ENCODE measurements around the gene FAM184B. TPM values are rescaled to one million over a fixed set of nuclear protein-coding genes. Genes with fewer than 3 reads are reported as not detected.

Gene FAM184B
- total RNA-seq, 2 donors from 2014 or later: 0.07 TPM; not detected in 1

DNA sequence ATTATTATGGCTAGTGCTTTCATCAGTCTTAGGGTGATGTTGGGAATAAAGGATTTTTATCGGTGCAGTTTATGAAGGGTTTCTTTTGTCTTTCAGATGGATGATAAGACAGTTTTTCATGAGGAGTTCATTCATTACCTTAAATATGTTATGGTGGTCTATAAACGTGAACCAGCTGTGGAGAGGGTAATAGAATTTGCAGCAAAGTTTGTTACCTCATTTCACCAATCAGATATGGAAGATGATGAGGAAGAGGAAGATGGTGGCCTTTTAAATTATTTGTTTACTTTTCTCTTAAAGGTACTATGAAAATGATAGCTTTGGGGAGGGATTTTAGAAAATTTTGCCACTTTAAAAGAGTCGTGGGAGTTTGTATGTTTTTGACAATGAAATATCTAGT, 30.7 kb upstream of the FAM184B start:
- no peaks in the 10 kb centered on the region for H3K9me3 Mint-ChIP-seq
- no peak overlapping the region for H3K27ac ChIP-seq (ENCODE audit: low read depth, low read length)
- TF ChIP-seq, protein P1, sequence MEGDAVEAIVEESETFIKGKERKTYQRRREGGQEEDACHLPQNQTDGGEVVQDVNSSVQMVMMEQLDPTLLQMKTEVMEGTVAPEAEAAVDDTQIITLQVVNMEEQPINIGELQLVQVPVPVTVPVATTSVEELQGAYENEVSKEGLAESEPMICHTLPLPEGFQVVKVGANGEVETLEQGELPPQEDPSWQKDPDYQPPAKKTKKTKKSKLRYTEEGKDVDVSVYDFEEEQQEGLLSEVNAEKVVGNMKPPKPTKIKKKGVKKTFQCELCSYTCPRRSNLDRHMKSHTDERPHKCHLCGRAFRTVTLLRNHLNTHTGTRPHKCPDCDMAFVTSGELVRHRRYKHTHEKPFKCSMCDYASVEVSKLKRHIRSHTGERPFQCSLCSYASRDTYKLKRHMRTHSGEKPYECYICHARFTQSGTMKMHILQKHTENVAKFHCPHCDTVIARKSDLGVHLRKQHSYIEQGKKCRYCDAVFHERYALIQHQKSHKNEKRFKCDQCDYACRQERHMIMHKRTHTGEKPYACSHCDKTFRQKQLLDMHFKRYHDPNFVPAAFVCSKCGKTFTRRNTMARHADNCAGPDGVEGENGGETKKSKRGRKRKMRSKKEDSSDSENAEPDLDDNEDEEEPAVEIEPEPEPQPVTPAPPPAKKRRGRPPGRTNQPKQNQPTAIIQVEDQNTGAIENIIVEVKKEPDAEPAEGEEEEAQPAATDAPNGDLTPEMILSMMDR (conservative IDR thresholded peaks at IDR 0.05): no peak
- 10 to 15% methylated on average over 2 to 3 of the region's 3 CpGs for WGBS, 2 experiments (ENCODE audit: insufficient coverage in 1 of 2, insufficient read length in 1 of 2)
- H3K4me3 ChIP-seq (ENCODE audit: low read length): peak overlapping the region; percentile 95
- H3K36me3 ChIP-seq (ENCODE audit: control insufficient read depth, insufficient read depth, low read length): peaks cover 50% of the 10 kb centered on the region
- peak overlapping the region; percentile 97 for H3K9ac ChIP-seq (ENCODE audit: extremely low read depth, low read length, poor library complexity, severe bottlenecking)
- peaks cover 29% of the 10 kb centered on the region for H3K36me3 Mint-ChIP-seq (ENCODE audit: low read depth)
- H3K4me1 Mint-ChIP-seq: peaks cover 21% of the 10 kb centered on the region
- no peak overlapping the region for H3K27ac Mint-ChIP-seq
- H3K9me3 ChIP-seq (ENCODE audit: control insufficient read depth, low read length): no peaks in the 10 kb centered on the region
- no peaks in the 10 kb centered on the region for H3K27me3 Mint-ChIP-seq (ENCODE audit: insufficient read depth)
- DNase-seq: no peak
- peak overlapping the region; percentile 95 for H3K4me3 Mint-ChIP-seq
- H3K4me1 ChIP-seq (ENCODE audit: control insufficient read depth, insufficient read depth, low read length): peaks cover 4% of the 10 kb centered on the region
- no peaks in the 10 kb centered on the region for H3K27me3 ChIP-seq (ENCODE audit: control insufficient read depth, insufficient read depth, low read length, poor library complexity, severe bottlenecking)

DNA sequence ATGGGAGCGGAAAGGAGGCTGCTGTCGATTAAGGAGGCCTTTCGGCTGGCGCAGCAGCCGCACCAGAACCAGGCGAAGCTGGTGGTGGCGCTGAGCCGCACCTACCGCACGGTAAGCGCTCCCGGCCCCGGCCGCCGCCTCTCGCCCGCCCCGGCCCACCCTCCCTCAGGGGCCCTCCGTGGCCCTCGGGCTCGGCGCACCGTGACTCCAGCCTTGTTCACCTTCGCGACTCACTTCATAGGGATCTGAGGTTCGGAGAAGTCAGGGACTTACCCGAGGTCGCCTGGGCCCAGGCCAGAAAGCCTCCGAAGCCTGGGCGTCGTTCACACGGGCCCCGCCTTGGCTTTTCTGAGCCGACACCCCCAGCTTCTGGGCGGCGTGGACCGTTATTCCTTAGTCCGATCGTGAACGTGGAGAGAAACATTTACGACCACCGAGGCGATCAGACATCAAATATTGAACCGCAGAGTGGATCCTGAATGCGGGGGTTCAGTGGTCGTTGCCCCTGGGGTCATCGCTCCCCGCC, 29.7 kb upstream of the FAM184B start:
- TF ChIP-seq, protein P1 (conservative IDR thresholded peaks at IDR 0.05): no peak
- DNase-seq: no peak

DNA sequence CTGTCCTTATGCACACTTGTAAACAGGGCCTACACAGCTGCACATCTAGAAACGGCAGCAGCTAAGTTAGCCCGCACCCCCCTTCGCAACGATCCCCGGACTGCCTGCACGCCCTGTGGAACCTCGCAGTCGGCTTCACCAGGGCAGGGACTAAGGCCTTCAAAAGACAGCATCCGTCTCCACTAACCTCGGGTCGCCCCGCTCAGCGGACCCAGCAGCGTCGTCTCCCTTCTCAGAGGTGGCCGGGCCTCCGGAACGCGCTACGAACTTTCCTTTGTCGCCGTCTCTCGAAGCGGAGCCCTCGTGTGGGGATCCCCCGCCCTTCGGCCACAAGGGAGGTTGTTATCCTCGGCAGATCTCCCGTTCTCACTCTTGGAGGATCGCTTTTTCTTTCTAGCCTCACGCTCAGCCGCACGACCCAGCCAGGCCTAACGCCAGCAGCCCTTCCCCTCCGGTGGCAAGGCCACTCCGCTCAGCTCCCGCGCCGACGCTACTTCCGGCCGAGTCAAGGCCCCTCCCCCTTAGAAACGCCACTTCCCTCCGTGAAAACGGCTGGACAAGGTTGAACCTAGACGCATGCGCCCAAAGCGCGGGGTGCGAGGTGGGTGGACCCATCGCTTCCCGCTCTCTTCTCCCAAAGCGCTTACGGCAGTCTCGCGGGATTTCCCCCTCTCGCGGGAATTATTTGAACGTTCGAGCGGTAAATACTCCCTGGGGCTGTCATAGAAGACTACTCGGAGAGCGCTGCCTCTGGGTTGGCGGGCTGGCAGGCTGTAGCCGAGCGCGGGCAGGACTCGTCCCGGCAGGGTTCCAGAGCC, 29.0 kb upstream of the FAM184B start, which contains the start of the genes DCAF16 and NCAPG:
Gene DCAF16 (minus strand): TSS at position 498 of the 818 bp plus-strand sequence. CDS start 6,616 bp downstream, outside the sequence.
Gene NCAPG (plus strand): TSS at position 720 of the 818 bp plus-strand sequence. CDS start 99 bp downstream, outside the sequence.
- peak; percentile 99 for DNase-seq
- peaks cover 23% of the 10 kb centered on the region for H3K4me1 Mint-ChIP-seq
- Histone ChIP-seq H3K27me3 (ENCODE audit: control insufficient read depth, insufficient read depth, low read length, poor library complexity, severe bottlenecking) (no peaks in the 10 kb centered on the region), H3K27ac (ENCODE audit: low read depth, low read length) (peak within 1 kb of the TSS; percentile 95), H3K36me3 (ENCODE audit: control insufficient read depth, insufficient read depth, low read length) (peaks cover 42% of the 10 kb centered on the region), H3K9ac (ENCODE audit: extremely low read depth, low read length, poor library complexity, severe bottlenecking) (peak within 1 kb of the TSS; percentile 97), H3K4me3 (ENCODE audit: low read length) (peak within 1 kb of the TSS; percentile 95), H3K9me3 (ENCODE audit: control insufficient read depth, low read length) (no peaks in the 10 kb centered on the region), H3K4me1 (ENCODE audit: control insufficient read depth, insufficient read depth, low read length) (peaks cover 4% of the 10 kb centered on the region)
- peak within 1 kb of the TSS; percentile 99 for H3K27ac Mint-ChIP-seq
- no peaks in the 10 kb centered on the region for H3K9me3 Mint-ChIP-seq
- peaks cover 19% of the 10 kb centered on the region for H3K36me3 Mint-ChIP-seq (ENCODE audit: low read depth)
- TF ChIP-seq, protein P1 (conservative IDR thresholded peaks at IDR 0.05): no peak
- peak within 1 kb of the TSS; percentile 95 for H3K4me3 Mint-ChIP-seq
- no peaks in the 10 kb centered on the region for H3K27me3 Mint-ChIP-seq (ENCODE audit: insufficient read depth)
- WGBS, 2 experiments (ENCODE audit: insufficient coverage in 1 of 2, insufficient read length in 1 of 2): 0% methylated on average over 41 to 69 of the region's 69 CpGs

More for the DNA sequence above, 29.7 kb upstream of the FAM184B start:
- WGBS, 2 experiments (ENCODE audit: insufficient coverage in 1 of 2, insufficient read length in 1 of 2): 0% methylated on average over 12 to 48 of the region's 48 CpGs
- Histone ChIP-seq H3K4me3 (ENCODE audit: low read length) (peak overlapping the region; percentile 95), H3K27ac (ENCODE audit: low read depth, low read length) (peak overlapping the region; percentile 51), H3K9ac (ENCODE audit: extremely low read depth, low read length, poor library complexity, severe bottlenecking) (peak overlapping the region; percentile 97), H3K27me3 (ENCODE audit: control insufficient read depth, insufficient read depth, low read length, poor library complexity, severe bottlenecking) (no peaks in the 10 kb centered on the region), H3K9me3 (ENCODE audit: control insufficient read depth, low read length) (no peaks in the 10 kb centered on the region), H3K36me3 (ENCODE audit: control insufficient read depth, insufficient read depth, low read length) (peaks cover 48% of the 10 kb centered on the region), H3K4me1 (ENCODE audit: control insufficient read depth, insufficient read depth, low read length) (peaks cover 4% of the 10 kb centered on the region)
- H3K9me3 Mint-ChIP-seq: no peaks in the 10 kb centered on the region
- peaks cover 22% of the 10 kb centered on the region for H3K36me3 Mint-ChIP-seq (ENCODE audit: low read depth)
- peak overlapping the region; percentile 99 for H3K27ac Mint-ChIP-seq
- no peaks in the 10 kb centered on the region for H3K27me3 Mint-ChIP-seq (ENCODE audit: insufficient read depth)
- H3K4me1 Mint-ChIP-seq: peaks cover 21% of the 10 kb centered on the region
- H3K4me3 Mint-ChIP-seq: peak overlapping the region; percentile 95
